ENCODE measurements around the gene RASGRP3.

Gene RASGRP3

DNA sequence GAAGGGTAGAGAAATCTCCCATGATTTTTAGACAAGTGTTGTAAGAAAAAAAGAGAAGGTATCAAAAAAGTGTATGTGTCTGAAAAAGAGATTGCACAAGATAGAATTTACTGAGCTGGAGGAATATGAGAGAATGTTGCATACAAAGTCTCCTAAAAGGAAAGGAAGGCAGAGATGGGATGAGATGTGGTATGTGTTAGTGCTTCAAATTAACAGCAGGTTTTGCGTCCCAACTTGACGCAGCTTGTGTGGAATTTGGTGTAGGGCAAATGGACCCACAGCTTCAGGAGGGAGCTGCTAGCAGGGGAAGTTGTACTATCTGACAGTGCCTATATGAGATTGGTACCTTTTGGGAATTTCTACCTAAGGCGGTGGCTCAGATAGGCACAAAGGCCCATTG, 9.0 kb upstream of the RASGRP3 start:
- no peaks in the 10 kb centered on the region for H3K9me3 ChIP-seq (ENCODE audit: control insufficient read depth, low read length)
- H3K4me2 ChIP-seq (ENCODE audit: low read length, poor library complexity, severe bottlenecking), result no peak overlapping the region
- no peak overlapping the region for H3K23ac ChIP-seq (ENCODE audit: low read length in 2 of 2)
- no peaks in the 10 kb centered on the region for H3K36me3 ChIP-seq (ENCODE audit: control insufficient read depth in 1 of 2, insufficient read depth in 2 of 2, low read depth in 1 of 2, low read length in 2 of 2)
- H3K27ac ChIP-seq (ENCODE audit: low read length, poor library complexity, severe bottlenecking), result no peak overlapping the region
- H3K18ac ChIP-seq (ENCODE audit: low read depth in 1 of 2, low read length in 2 of 2), result no peak overlapping the region
- no peak overlapping the region for H3K4ac ChIP-seq (ENCODE audit: low read depth in 1 of 2, low read length in 2 of 2)
- no peaks in the 10 kb centered on the region for H3K27me3 ChIP-seq (ENCODE audit: control insufficient read depth in 1 of 2, insufficient read depth in 1 of 2, low read length in 2 of 2)
- H4K91ac ChIP-seq (ENCODE audit: low read length), result no peak overlapping the region
- no peak overlapping the region for H2BK15ac ChIP-seq (ENCODE audit: low read depth, poor library complexity, severe bottlenecking)
- no peaks in the 10 kb centered on the region for H3K4me1 ChIP-seq (ENCODE audit: control insufficient read depth, insufficient read depth, low read depth, low read length)
- no peak overlapping the region for H3K9ac ChIP-seq (ENCODE audit: low read length)
- no peaks in the 10 kb centered on the region for H3K79me1 ChIP-seq (replicated peaks; ENCODE audit: low read length, poor library complexity, severe bottlenecking)
- no peak overlapping the region for H2AFZ ChIP-seq (ENCODE audit: low read depth, low read length)
- H2BK120ac ChIP-seq (ENCODE audit: low read depth, low read length), result no peak overlapping the region
- H2BK5ac ChIP-seq (ENCODE audit: low read depth, low read length, poor library complexity, severe bottlenecking), result no peak overlapping the region
- no peak overlapping the region for H2AK5ac ChIP-seq (ENCODE audit: low read length, severe bottlenecking)
- WGBS, result 88% methylated on average over 3 of the region's 3 CpGs
- H3K4me3 ChIP-seq (ENCODE audit: insufficient read depth in 1 of 2, low read depth in 1 of 2, low read length in 2 of 2), result no peak overlapping the region
- no peak overlapping the region for H2BK12ac ChIP-seq (ENCODE audit: low read length in 2 of 2)
- DNase-seq, result no peak
- no peak overlapping the region for H4K8ac ChIP-seq (ENCODE audit: low read length)
- no peak overlapping the region for H3K14ac ChIP-seq (ENCODE audit: low read length in 2 of 2)

DNA sequence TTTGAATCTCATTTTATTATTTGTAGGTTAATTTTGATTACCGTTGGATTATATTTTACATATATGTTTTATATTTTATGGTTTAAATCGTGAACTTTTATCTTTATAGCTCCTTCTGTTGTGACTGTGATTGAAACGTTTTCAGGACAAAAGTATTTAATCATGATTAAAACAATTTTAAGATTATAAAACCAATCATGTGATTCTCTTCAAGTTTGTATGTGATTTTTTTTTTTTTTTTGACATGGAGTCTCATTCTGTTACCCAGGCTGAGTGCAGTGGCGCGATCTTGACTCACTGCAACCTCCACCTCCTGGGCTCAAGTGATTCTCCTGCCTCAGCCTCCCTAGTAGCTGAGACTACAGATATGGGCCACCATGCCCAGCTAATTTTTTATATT, 7.2 kb upstream of the RASGRP3 start:
- H2AFZ ChIP-seq (ENCODE audit: low read depth, low read length), result no peak overlapping the region
- H3K27ac ChIP-seq (ENCODE audit: low read length, poor library complexity, severe bottlenecking), result no peak overlapping the region
- no peak overlapping the region for H2BK15ac ChIP-seq (ENCODE audit: low read depth, poor library complexity, severe bottlenecking)
- no peak overlapping the region for H2BK120ac ChIP-seq (ENCODE audit: low read depth, low read length)
- no peak overlapping the region for H3K4ac ChIP-seq (ENCODE audit: low read depth in 1 of 2, low read length in 2 of 2)
- 100% methylated on average over 2 of the region's 5 CpGs for whole genome bisulfite sequencing
- H3K4me2 ChIP-seq (ENCODE audit: low read length, poor library complexity, severe bottlenecking), result no peak overlapping the region
- H3K23ac ChIP-seq (ENCODE audit: low read length in 2 of 2), result no peak overlapping the region
- H2AK5ac ChIP-seq (ENCODE audit: low read length, severe bottlenecking), result no peak overlapping the region
- no peak for DNase-seq
- no peak overlapping the region for H3K18ac ChIP-seq (ENCODE audit: low read depth in 1 of 2, low read length in 2 of 2)
- no peak overlapping the region for H2BK5ac ChIP-seq (ENCODE audit: low read depth, low read length, poor library complexity, severe bottlenecking)
- no peak overlapping the region for H3K4me3 ChIP-seq (ENCODE audit: insufficient read depth in 1 of 2, low read depth in 1 of 2, low read length in 2 of 2)
- no peaks in the 10 kb centered on the region for H3K4me1 ChIP-seq (ENCODE audit: control insufficient read depth, insufficient read depth, low read depth, low read length)
- no peaks in the 10 kb centered on the region for H3K36me3 ChIP-seq (ENCODE audit: control insufficient read depth in 1 of 2, insufficient read depth in 2 of 2, low read depth in 1 of 2, low read length in 2 of 2)
- H3K27me3 ChIP-seq (ENCODE audit: control insufficient read depth in 1 of 2, insufficient read depth in 1 of 2, low read length in 2 of 2), result no peaks in the 10 kb centered on the region
- no peak overlapping the region for H4K91ac ChIP-seq (ENCODE audit: low read length)
- H2BK12ac ChIP-seq (ENCODE audit: low read length in 2 of 2), result no peak overlapping the region
- H4K8ac ChIP-seq (ENCODE audit: low read length), result no peak overlapping the region
- no peaks in the 10 kb centered on the region for H3K9me3 ChIP-seq (ENCODE audit: control insufficient read depth, low read length)
- H3K14ac ChIP-seq (ENCODE audit: low read length in 2 of 2), result no peak overlapping the region
- no peak overlapping the region for H3K9ac ChIP-seq (ENCODE audit: low read length)
- no peaks in the 10 kb centered on the region for H3K79me1 ChIP-seq (replicated peaks; ENCODE audit: low read length, poor library complexity, severe bottlenecking)

- no peak overlapping the region for H2AK5ac ChIP-seq (ENCODE audit: low read length, severe bottlenecking)
- H2BK12ac ChIP-seq (ENCODE audit: low read length in 2 of 2), result peak overlapping the region in 1 of 2 experiments; percentile 61
- H2BK120ac ChIP-seq (ENCODE audit: low read depth, low read length), result no peak overlapping the region
- no peaks in the 10 kb centered on the region for H3K9me3 ChIP-seq (ENCODE audit: control insufficient read depth, low read length)
- no peaks in the 10 kb centered on the region for H3K36me3 ChIP-seq (ENCODE audit: control insufficient read depth in 1 of 2, insufficient read depth in 2 of 2, low read depth in 1 of 2, low read length in 2 of 2)
- H2BK15ac ChIP-seq (ENCODE audit: low read depth, poor library complexity, severe bottlenecking), result no peak overlapping the region
- 3% methylated on average over 13 of the region's 15 CpGs for WGBS
- DNase-seq, result peak; percentile 89
- peaks cover 4% of the 10 kb centered on the region for H3K4me1 ChIP-seq (ENCODE audit: control insufficient read depth, insufficient read depth, low read depth, low read length)
- peak overlapping the region; percentile 65 to 85 for H3K18ac ChIP-seq (ENCODE audit: low read depth in 1 of 2, low read length in 2 of 2)
- H3K14ac ChIP-seq (ENCODE audit: low read length in 2 of 2), result no peak overlapping the region
- H4K91ac ChIP-seq (ENCODE audit: low read length), result peak overlapping the region; percentile 67
- no peak overlapping the region for H3K23ac ChIP-seq (ENCODE audit: low read length in 2 of 2)
- H3K9ac ChIP-seq (ENCODE audit: low read length), result peak overlapping the region; percentile 90
- peak overlapping the region; percentile 75 for H3K4me2 ChIP-seq (ENCODE audit: low read length, poor library complexity, severe bottlenecking)
- peak overlapping the region; percentile 42 to 58 for H3K4ac ChIP-seq (ENCODE audit: low read depth in 1 of 2, low read length in 2 of 2)
- no peak overlapping the region for H2BK5ac ChIP-seq (ENCODE audit: low read depth, low read length, poor library complexity, severe bottlenecking)
- H3K27me3 ChIP-seq (ENCODE audit: control insufficient read depth in 1 of 2, insufficient read depth in 1 of 2, low read length in 2 of 2), result peaks cover 0 to 8% of the 10 kb centered on the region in 2 experiments
- no peak overlapping the region for H2AFZ ChIP-seq (ENCODE audit: low read depth, low read length)
- peak overlapping the region; percentile 72 for H4K8ac ChIP-seq (ENCODE audit: low read length)
- peak overlapping the region; percentile 55 to 88 for H3K4me3 ChIP-seq (ENCODE audit: insufficient read depth in 1 of 2, low read depth in 1 of 2, low read length in 2 of 2)
- H3K27ac ChIP-seq (ENCODE audit: low read length, poor library complexity, severe bottlenecking), result peak overlapping the region; percentile 89
- H3K79me1 ChIP-seq (replicated peaks; ENCODE audit: low read length, poor library complexity, severe bottlenecking), result peaks cover 3% of the 10 kb centered on the region
These were observed 972 bp upstream of the RASGRP3 start for GRCh38 chr2:33475224-33476130.

DNA sequence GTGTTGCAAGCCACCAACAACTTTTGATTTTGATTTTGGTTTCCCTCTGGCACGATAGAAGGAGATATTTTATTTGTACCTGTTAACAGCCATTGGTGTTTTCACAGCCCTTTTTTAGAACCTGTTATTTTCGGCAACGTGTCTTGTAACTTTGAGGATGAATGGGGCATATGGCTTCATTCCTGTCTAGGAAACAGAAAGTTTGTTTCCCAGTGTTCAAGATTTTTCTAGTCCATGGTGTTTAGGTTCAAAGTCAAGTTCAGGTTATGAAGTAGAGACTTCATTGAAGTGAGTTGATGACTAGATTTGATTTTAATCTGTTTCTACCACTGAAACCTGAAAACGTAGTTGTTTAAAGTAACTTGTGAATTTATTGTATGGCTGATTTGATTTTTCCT, 343 bp downstream of the RASGRP3 start:
- Histone ChIP-seq H3K23ac (ENCODE audit: low read length in 2 of 2) (no peak overlapping the region), H2AFZ (ENCODE audit: low read depth, low read length) (no peak overlapping the region)
- 33% methylated on average over 3 of the region's 4 CpGs for WGBS

More for the DNA sequence above, 343 bp downstream of the RASGRP3 start:
- peak overlapping the region in 1 of 2 experiments; percentile 88 for H3K4me3 ChIP-seq (ENCODE audit: insufficient read depth in 1 of 2, low read depth in 1 of 2, low read length in 2 of 2)
- H2AK5ac ChIP-seq (ENCODE audit: low read length, severe bottlenecking), result no peak overlapping the region
- H3K18ac ChIP-seq (ENCODE audit: low read depth in 1 of 2, low read length in 2 of 2), result peak overlapping the region in 1 of 2 experiments; percentile 78
- no peak overlapping the region for H4K91ac ChIP-seq (ENCODE audit: low read length)
- no peak for DNase-seq
- peaks cover 4% of the 10 kb centered on the region for H3K4me1 ChIP-seq (ENCODE audit: control insufficient read depth, insufficient read depth, low read depth, low read length)
- peak overlapping the region; percentile 75 for H3K4me2 ChIP-seq (ENCODE audit: low read length, poor library complexity, severe bottlenecking)
- H2BK15ac ChIP-seq (ENCODE audit: low read depth, poor library complexity, severe bottlenecking), result no peak overlapping the region
- H2BK120ac ChIP-seq (ENCODE audit: low read depth, low read length), result no peak overlapping the region
- H3K4ac ChIP-seq (ENCODE audit: low read depth in 1 of 2, low read length in 2 of 2), result no peak overlapping the region
- H3K14ac ChIP-seq (ENCODE audit: low read length in 2 of 2), result no peak overlapping the region
- no peaks in the 10 kb centered on the region for H3K36me3 ChIP-seq (ENCODE audit: control insufficient read depth in 1 of 2, insufficient read depth in 2 of 2, low read depth in 1 of 2, low read length in 2 of 2)
- peaks cover 3% of the 10 kb centered on the region for H3K79me1 ChIP-seq (replicated peaks; ENCODE audit: low read length, poor library complexity, severe bottlenecking)
- peak overlapping the region; percentile 89 for H3K27ac ChIP-seq (ENCODE audit: low read length, poor library complexity, severe bottlenecking)
- H3K9ac ChIP-seq (ENCODE audit: low read length), result peak overlapping the region; percentile 90
- H3K27me3 ChIP-seq (ENCODE audit: control insufficient read depth in 1 of 2, insufficient read depth in 1 of 2, low read length in 2 of 2), result peaks cover 0 to 8% of the 10 kb centered on the region in 2 experiments
- H3K9me3 ChIP-seq (ENCODE audit: control insufficient read depth, low read length), result no peaks in the 10 kb centered on the region
- no peak overlapping the region for H2BK5ac ChIP-seq (ENCODE audit: low read depth, low read length, poor library complexity, severe bottlenecking)
- no peak overlapping the region for H4K8ac ChIP-seq (ENCODE audit: low read length)
- H2BK12ac ChIP-seq (ENCODE audit: low read length in 2 of 2), result no peak overlapping the region
